Mononuclear cell (primary cell): ENCODE results near the gene COG7. TPM values are rescaled to one million over a fixed set of nuclear protein-coding genes. Genes with fewer than 3 reads are reported as not detected.
"Not testable (repeated sequence)": the region's sequence is repeated elsewhere in the genome, so short reads cannot be mapped to it uniquely, and the experiment has no call there.

Experiments used
- H3K27me3 ChIP-seq: 2 replicates; pipeline ENCODE4 v1.6.0; 2011; ENCODE audit warnings: low read length, control low read depth; ENCODE audit not compliant: insufficient read depth
- H3K4me1 ChIP-seq: 2 replicates; pipeline ENCODE4 v1.5.1; 2011; ENCODE audit warnings: mild to moderate bottlenecking, low read length, control low read depth; ENCODE audit not compliant: insufficient read depth
- H3K4me3 ChIP-seq: 2 replicates; pipeline ENCODE4 v1.5.1; 2011; ENCODE audit warnings: mild to moderate bottlenecking, low read length, moderate library complexity
- H3K9me3 ChIP-seq: 2 replicates; pipeline ENCODE4 v1.5.1; 2011; ENCODE audit warnings: low read depth, mild to moderate bottlenecking, control low read depth, low read length
- total RNA-seq: library from RNA; depleted of rRNA; stranded (reverse); fragments of >200 nt; gene quantifications from one replicate; pipeline ENCODE4 v1.2.3, GENCODE V29; 2012

Gene COG7
- total RNA-seq, 1 donor: 8.0 TPM

- no peaks in the 10 kb centered on the region for H3K27me3 ChIP-seq
- H3K4me1 ChIP-seq: no peaks in the 10 kb centered on the region
- H3K4me3 ChIP-seq: no peak overlapping the region
- H3K9me3 ChIP-seq: no peaks in the 10 kb centered on the region
These were observed 44.7 kb downstream of the COG7 start for GRCh38 chr16:23408242-23408822.

DNA sequence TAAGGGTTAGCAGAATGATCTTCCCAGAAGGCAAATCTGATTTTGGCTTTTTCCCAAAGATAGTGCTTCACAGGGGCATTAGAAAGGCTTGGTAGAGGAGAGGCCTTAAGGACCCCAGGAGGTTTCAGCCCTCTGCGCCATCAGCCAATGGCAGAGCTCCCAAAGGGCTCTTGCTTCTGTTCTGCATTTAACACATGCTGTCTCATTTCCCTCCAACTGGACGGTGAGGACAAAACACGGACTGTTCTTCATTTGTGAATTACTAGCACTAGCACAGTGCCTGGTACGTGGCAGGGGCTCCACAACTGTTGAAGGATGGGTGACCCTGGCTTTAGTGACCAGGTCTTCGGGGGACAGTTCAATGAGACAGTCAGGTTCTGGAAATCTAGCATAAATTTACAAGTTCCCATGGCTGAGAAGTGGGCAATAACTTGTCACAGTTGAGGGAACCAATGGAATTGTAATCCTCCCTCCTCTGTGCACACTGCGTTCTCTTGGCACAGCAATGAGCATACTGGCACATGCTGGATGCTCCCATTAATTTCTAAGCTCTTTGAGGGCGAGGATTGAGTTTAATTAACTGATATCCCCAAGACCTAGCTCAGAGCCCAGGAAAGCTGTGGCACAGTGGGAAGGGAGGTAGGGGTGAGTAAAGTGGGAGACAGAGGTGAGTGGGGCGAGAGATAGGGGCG is 45.4 kb downstream of the COG7 start:
- no peaks in the 10 kb centered on the region for H3K9me3 ChIP-seq
- no peaks in the 10 kb centered on the region for H3K4me1 ChIP-seq
- no peaks in the 10 kb centered on the region for H3K27me3 ChIP-seq
- no peak overlapping the region for H3K4me3 ChIP-seq

DNA sequence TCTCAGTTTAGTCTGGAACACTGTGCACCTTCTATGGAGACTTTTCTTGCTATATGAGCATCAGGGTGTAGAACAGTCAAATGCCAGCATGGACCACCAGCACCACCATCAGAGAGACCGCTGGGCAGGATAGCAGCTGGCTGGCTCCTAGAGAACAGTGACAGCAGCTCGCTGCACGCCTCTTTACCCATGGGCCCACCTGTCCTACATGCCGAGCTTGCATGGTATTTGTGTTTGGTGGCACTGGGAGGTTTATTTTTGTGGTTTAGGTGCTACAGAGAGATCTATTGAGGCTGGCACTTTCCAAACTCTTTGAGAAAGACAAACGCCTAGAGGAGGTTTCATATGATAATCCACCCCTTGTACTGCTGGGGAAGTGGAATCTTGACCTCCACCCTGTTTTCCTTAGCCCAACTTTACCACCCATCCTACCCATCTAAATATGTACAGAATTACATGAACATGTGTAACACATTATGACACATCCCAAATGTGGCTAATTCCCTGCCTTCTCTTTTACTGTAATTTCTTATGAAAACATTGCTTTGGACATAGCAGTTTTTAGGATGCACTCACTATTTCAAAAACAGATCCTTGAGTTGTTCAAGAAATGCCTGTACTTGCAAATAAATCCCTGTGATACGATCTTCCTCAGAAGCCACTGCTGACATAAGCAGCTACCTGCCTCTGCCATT is 46.3 kb downstream of the COG7 start:
- Histone ChIP-seq H3K27me3 (no peaks in the 10 kb centered on the region), H3K4me1 (no peaks in the 10 kb centered on the region), H3K4me3 (no peak overlapping the region), H3K9me3 (no peaks in the 10 kb centered on the region)

DNA sequence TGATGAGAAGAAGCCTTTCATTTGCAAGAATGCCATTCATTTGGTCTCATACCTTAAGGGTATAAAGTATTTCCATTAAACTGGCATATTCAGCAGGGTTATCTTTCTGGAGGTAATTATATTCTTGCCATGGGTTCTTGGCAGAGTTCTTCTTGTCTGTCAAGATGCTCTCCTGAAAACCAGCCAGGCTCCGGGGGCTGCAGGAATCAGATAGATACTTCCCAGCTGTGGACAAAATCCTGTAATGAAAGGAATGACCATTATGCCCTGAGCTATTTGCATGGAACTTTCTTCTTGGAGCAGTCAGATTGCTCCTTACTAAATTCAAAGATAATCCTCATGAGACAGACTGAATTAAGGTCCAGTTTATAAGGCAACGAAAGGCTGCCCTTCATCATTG is 47.0 kb downstream of the COG7 start:
- Histone ChIP-seq H3K4me3 (no peak overlapping the region), H3K4me1 (no peaks in the 10 kb centered on the region), H3K27me3 (no peaks in the 10 kb centered on the region), H3K9me3 (no peaks in the 10 kb centered on the region)

DNA sequence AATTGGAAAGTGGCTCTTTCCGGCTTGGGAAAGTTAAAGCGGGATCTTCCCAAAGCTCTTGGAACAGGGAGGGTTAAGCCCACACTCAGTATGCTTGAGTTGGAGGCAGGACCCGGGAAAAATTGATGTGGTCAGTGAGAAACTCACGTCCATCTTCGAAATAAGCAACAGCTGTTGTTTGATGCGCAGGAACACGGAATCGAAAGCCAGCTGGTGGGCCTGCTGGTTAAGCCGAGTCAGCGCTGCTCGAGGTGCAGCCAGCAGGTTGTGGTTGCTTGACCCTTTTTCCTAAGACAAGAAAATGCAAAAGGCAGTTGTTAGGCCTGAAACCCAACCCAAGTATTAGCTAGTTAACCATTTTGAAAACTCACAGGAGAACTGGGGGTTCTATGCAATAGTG is 49.4 kb downstream of the COG7 start:
- no peaks in the 10 kb centered on the region for H3K4me1 ChIP-seq
- no peaks in the 10 kb centered on the region for H3K27me3 ChIP-seq
- no peaks in the 10 kb centered on the region for H3K9me3 ChIP-seq
- H3K4me3 ChIP-seq: no peak overlapping the region

DNA sequence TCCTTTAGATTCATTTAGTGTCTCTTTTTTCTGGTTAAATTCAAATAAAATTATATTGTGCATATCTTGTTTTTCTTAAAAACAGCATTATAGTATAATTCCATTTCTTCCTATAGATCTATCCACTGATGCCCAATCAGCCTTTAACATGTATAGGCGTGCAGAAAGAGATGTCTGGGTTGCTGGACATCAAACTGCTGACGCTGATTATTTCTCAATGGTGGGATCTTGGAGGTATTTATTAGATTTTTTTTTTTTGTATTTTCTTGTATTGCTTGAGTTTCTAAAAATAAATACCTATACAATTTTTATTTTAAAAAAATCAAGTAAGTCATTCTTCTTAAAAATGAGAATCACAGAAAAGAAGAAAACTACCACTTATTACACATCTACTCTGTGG is 50.9 kb downstream of the COG7 start:
- H3K9me3 ChIP-seq: no peaks in the 10 kb centered on the region
- H3K4me1 ChIP-seq: no peaks in the 10 kb centered on the region
- no peak overlapping the region for H3K4me3 ChIP-seq
- no peaks in the 10 kb centered on the region for H3K27me3 ChIP-seq

GRCh38 chr16:23401139-23401538 is 51.9 kb downstream of the COG7 start:
- no peaks in the 10 kb centered on the region for H3K9me3 ChIP-seq
- no peaks in the 10 kb centered on the region for H3K27me3 ChIP-seq
- no peak overlapping the region for H3K4me3 ChIP-seq
- H3K4me1 ChIP-seq: no peaks in the 10 kb centered on the region

GRCh38 chr16:23400447-23400846 is 52.5 kb downstream of the COG7 start:
- not testable (repeated sequence) for H3K4me1 ChIP-seq, H3K4me3 ChIP-seq, H3K27me3 ChIP-seq, H3K9me3 ChIP-seq

GRCh38 chr16:23398987-23399805 is 53.8 kb downstream of the COG7 start:
- Histone ChIP-seq H3K4me1 (no peaks in the 10 kb centered on the region), H3K27me3 (no peaks in the 10 kb centered on the region), H3K9me3 (no peaks in the 10 kb centered on the region), H3K4me3 (no peak overlapping the region)

DNA sequence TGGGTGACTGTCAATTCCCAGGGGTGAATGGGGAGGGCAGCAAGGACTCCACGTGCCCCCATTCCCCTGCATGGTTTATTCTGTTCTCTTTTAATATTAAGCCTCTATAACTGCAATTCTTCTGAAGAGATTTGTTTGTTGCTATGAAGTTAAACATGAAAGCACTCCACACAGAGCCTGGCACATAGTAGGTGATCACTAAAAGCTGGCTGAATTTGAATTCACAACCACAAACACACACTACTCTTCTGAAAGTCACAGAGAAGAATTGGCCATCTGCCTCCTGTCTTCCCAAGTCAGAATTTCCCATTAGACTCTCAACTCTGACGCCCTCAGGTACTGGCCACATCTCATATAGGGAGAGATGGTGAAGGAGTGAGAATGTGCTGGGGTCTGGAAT is 55.5 kb downstream of the COG7 start:
- Histone ChIP-seq H3K27me3 (no peaks in the 10 kb centered on the region), H3K9me3 (no peaks in the 10 kb centered on the region), H3K4me3 (no peak overlapping the region), H3K4me1 (no peaks in the 10 kb centered on the region)

GRCh38 chr16:23395732-23396131 is 57.3 kb downstream of the COG7 start:
- Histone ChIP-seq H3K27me3 (no peaks in the 10 kb centered on the region), H3K4me1 (no peaks in the 10 kb centered on the region), H3K4me3 (no peak overlapping the region), H3K9me3 (no peaks in the 10 kb centered on the region)

DNA sequence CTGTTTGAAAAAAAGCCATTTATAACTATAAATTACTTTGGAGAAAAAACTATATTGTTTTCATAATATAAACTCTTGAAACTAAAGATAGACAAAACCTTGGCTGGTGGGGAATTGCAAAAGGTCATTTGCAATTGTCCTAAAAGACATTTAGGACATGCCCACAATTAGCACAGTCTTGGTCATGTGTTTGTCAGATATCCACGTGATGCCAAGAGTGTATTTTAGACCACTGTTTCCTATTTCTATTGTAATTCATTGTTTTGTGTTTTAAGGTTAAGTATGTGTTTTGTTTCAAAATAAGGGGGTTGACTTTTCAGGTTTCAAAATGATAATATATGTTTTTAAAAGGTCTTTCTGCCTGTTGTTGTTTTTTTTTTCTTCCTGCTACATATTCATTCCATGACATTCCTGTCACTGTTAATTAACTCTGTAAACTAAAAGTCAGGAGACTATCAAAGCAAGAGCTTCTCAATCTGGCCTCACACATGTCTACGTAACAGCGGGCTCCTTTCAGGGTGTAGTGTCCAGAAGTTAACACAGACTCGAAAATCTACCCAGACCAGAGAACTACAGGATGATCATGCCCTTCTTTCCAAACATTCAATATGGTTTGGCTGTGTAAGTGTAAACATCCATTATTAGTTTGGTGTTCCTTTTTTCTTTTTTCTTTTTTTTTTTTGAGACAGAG is 58.7 kb downstream of the COG7 start:
- Histone ChIP-seq H3K27me3 (no peaks in the 10 kb centered on the region), H3K9me3 (no peaks in the 10 kb centered on the region), H3K4me1 (no peaks in the 10 kb centered on the region), H3K4me3 (no peak overlapping the region)

GRCh38 chr16:23392223-23392600 is 60.8 kb downstream of the COG7 start:
- no peak overlapping the region for H3K4me3 ChIP-seq
- no peaks in the 10 kb centered on the region for H3K27me3 ChIP-seq
- H3K9me3 ChIP-seq: no peaks in the 10 kb centered on the region
- H3K4me1 ChIP-seq: no peaks in the 10 kb centered on the region

DNA sequence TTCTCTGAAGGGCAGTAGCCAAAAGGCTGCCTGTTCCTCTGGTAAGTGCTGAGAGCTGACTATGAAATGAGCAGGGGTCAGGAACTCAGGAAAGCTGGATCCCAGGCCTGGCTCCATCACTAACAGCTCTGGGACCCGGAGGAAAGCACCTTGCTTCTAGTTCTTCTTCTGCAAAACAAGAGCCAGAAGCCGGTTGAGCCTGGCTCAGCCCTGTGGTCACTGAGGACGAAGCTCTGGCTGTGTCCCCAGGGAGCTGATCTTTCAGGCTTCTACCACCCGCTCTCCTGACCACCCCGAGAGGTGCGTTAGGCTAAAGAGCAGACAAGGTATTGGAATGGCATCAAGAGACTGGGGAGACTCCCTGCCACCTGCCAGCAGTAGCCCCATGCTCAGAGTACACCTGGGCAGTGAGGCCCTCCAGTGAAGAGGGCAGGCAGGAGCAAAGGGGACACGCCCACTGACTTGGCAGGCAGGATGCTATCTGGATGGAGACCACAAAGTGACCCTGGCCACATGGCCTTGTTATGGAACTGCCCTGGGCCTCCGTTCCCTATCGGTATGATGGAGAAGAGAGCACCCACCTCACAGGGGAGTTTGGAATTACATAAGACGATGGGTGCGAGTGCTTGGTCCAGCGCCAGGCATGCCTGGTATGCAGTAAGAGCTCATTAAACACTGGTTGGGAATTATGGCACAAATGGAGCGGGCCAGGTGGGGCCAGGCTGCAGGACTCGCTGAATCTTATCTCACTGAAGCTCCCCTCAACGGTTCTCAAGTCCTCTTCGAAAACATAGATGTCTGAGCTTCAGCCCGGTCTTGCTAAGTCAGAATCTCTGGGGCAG is 61.4 kb downstream of the COG7 start:
- H3K9me3 ChIP-seq: no peaks in the 10 kb centered on the region
- no peaks in the 10 kb centered on the region for H3K27me3 ChIP-seq
- no peaks in the 10 kb centered on the region for H3K4me1 ChIP-seq
- H3K4me3 ChIP-seq: no peak overlapping the region
